GM21619 (cell line): ENCODE measurements around the gene MACROD2.

Experiments
- ATAC-seq: cut with Tn5 transposase; IDR thresholded peaks from one replicate; pipeline ENCODE4 v1.9.1; 2021; ENCODE audit not compliant: unreplicated experiment

Gene MACROD2

DNA sequence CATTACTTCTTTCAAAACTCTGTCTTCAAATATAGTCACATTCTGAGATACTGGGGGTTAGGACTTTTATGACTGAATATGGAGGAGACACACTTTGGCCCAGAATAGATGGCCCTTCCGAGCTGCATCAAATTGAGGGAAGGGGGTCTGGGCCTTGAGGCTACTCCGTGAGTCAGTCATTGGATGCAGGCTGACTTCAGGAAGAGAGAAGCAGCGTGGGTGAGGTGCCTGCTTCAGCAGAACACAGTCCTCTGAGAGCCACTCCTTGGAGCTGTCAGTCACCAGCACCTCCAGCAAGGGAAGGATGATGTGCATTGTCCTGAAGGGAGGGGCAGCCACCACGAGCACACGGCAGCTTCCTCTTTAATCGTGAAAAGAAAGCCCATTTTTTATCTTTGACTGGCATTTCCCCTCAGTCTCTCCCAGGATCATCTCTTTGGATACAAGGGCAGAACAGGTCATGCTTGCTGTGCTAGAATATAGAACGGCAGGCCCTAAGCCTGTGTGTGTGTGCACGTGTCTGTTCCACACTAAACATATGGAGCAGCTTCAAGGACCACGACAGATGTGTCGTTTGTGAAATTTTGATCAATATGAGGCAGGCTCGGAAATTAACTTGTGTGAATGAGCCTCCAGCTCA, 1856.4 kb downstream of the MACROD2 start:
- ATAC-seq = no peak

DNA sequence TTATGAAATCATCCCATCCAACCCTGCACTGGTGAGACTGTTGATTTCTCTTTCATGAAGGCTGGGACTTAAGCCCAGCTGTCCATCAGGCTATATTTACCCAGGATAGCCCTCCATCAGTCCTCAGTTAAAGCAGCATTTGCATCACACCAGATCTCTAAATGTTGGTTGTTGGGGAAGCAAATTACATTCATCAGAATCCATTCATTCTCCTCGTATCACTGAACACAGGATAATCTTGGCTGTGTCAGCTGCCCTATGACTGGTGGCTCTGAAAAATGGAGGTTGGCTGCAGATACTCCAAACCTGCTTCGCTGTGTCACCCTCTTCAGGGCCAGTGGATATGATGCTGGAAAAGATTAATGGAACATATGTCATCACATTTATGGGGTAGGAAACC, 1859.6 kb downstream of the MACROD2 start:
- ATAC-seq = no peak

DNA sequence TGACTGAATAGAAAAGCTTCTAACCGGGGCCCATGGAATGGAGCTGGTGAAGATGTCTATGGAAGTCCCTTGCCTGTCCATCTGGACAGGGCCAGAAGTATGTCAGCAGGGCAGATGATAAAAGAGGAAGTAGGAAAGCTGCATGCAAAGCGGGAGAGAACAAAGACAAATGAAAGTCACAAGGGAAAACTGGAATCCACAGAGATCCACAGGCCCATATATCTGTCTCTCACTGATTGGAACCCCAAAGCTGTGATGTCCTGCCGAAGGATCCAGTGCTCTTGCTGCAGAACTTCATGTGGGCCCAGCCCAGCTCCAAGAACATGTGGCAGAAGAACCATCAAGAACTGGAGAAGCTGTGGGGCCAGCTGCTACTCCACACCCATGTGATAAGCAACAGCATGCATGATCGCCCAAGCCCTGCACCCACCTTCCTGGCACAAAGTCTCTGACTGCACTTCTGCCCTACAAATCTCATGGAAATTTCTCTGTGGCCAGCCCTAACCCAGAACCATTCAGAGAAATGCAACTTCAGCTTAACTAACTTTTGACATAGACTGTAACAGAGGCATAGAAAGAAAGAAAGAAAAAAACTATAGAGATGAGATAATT, 1862.0 kb downstream of the MACROD2 start:
- peak; percentile 73 for ATAC-seq

DNA sequence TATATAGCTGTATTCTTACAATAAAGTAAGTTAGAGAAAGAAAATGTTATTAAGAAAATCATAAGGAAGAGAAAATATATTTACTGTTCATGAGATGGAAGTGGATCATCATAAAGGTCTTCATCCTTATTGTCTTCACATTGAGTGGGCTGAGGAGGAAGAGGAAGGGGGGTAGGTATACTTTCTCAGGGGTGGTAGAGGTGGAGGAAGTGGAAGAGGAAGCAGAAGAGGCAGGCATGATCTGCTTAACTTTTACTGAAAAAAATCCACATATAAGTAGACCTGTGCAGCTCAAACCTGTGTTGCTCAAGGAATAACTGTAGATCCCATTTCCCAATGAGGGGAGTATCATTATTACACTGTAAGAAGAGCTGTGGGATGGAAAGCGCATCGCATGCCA, 1863.7 kb downstream of the MACROD2 start:
- ATAC-seq = no peak

DNA sequence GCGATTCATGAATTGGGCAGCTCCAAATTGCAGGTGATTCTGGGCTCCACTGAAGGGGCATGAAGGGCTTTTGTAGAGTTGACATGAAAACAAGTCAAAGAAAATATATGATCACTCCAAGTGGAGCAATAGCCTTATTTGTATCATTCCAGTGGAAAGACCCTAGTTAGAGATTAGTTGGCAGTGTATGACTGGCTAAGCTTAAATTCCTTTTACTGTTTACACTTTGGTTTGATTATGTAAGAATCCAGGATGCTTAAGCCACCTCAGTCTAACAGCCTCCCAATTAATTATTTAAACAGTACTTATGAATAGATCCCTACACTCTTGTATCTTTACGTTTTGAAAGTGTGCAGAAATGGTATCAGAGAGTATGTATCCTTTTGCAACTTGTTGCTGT, 1865.5 kb downstream of the MACROD2 start:
- no peak for ATAC-seq

DNA sequence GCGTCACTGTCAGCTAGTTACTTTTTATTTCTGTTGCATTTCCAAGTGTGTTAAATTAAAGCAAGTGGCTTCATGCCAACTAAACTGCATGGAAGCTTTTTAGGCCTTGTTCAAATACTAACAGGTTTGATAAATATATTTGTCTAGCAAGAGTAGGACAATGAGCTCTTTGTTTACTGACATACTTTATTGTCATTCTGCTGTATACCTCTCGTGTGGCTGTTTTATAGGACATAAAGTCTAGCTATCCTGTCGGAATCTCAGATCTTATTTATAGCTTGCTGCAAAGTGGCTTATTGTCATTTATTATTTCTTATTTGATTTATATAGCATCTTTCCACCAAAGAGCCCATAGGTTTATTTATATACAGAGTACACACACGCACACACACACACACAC, 1866.9 kb downstream of the MACROD2 start:
- ATAC-seq = no peak

DNA sequence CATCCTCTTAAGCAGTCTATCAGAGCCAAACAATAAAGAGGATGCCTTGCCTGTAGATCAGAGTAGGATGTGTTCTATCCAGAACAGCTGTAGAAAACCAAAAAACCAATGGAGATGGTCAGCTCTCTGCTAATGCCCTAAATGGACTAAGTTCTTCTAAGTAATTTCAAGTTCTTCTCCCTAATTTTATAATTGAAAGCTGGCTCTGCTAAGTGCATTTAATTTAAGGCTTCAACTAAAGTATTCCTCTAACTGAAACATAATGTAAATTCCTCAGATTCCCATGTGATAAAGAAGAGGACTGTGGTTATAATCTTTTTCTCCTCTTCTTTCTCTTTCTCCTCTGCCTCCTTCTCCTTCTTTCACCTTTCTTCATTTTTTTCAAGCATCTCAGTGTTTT, 1868.4 kb downstream of the MACROD2 start:
- ATAC-seq = no peak

DNA sequence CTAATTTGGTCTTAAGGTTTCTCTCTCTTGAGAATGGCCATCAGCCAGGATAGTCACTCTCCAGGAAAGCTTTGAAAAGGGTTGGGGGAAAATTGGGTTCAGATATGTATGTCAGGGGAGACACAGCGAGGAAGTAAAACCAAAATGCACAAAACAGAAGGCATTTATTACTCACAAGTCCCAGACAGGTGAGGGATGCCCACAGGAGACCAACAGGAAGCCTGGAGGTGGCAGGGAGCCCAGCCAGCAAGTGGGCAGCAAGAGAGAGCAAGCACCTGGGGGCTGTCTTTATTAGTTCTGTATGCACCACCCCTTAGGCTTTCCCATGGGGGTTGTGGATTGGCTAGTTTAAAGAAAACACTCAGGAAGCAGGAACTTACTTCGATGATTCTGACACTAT, 1870.2 kb downstream of the MACROD2 start:
- ATAC-seq = no peak

DNA sequence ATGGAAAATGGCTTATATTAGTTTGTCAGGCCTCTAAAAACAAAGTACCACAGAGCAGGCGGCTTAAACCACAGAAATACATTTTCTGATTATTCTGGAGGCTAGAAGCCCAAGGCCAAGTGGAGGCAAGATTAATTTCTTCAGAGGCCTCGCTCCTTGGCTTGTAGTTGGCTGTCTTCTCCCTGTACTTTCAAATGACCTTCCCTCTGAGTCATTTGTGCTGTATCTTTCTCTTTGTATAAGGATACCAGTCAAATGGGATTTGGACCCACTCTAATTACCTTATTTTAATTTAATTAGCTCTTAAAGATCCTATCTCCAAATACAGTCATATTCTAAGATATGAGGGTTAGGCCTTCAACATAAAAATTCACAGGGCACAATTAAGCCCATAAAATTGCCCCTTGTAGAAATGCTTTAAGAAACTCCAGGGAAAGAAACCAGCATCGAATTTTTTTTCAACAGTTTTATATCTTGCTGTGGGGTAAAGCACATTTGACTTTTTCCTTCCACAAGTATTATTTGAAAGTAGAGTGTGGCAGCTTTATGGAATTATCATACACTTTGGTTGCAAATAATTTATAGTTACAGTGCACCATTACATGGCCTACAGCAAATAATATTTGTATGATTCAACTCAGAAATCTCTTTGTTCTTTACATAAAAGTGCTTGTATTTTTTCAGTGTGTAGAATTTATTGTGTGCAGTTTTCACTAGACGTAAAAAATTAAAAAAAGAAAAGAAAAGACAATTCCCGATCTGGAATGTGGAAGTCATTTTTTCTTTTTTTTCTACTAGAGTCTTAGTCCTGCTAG, 1871.8 kb downstream of the MACROD2 start:
- ATAC-seq = no peak

DNA sequence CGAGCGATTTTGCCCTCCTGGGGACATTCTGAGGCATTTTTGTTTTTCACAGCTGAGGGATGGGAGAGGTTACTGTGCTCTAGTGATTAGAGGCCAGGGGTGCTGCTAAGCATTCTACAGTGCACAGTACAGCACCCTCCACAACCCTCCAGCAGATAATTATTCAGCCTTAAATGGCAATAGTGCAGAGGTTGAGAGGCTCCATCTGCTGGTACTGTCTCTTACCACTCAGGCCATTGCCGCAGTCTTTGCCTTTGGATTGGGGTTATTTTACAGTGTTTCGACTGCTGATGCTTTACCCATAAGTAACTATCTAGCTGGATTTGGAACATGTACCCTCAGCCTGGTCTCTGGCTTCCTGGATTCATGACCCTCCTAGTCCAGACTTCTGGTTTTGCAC, 1872.6 kb downstream of the MACROD2 start:
- no peak for ATAC-seq

DNA sequence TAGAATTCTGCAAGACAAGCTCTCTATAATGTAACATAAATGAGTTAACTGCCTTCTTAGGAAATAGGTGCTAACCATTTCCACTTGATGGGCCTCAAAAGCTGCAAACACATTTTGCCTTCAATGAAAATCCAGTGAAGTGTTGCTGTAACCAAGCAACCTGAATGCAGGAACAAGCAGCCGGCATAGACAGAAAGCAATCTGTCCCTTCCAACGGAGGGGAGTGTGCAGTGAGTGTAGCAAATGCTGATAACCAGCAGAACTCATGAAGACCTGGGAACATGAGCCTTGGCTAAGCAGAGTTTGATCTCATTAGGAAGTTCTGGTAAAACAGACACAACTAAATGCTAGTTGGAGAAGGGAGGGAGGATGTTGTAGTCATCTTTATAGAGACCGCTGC, 1880.1 kb downstream of the MACROD2 start:
- no peak for ATAC-seq

DNA sequence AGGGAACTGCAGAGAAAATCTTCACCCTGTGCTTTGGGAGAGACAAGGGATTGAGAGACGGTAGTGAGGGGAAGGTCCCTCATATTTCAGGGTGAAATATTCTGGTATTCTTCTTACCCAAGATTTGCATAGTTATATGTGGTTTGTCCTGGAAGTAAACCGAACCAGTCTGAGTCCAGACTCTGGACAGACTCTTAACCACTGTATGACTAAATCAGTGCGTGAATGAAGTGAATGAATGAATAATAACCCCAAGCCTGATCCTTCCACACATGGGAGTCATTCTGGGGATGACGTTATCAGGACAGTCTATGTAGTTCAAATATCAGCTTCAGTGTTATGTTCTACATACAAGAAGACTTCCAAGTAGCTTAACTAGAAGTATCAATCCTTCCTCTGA, 1887.2 kb downstream of the MACROD2 start:
- peak; percentile 80 for ATAC-seq

DNA sequence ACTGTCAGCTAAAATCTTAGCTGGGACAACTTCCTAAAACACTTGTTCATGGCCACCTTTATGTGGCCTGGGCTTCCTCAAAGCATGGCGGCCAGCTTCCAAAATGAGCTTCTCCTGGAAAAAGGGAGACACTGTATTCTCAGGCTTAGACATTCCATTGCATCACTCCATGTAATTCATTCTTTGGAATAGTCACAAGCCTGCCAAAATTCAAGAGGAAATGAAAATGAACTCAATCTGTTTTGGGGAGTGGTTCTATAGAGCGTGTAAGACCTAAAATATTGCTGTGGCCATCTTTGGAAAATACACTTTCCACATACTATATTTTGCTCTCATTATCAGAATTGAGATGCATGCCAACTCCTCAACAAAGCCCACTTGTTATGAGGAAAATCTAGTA, 1890.9 kb downstream of the MACROD2 start:
- ATAC-seq = no peak

DNA sequence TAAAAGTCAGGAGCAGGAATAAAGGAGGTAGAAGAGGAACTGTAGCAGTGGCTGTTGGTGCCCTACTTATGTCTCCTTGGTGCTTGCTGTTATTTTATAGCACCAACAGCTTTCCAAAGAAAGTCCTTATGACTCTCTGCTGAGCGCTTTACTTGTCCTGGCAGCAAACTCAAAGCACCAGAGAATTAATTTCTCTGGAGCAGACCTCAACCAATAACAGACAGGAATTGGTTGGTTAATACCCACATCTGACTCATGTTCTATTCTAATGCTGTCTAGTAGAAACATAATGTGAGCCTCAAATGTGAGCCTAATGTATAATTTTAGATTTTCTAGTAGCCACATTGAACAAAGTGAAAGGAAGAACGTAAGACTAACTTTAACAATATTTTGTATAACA, 1892.1 kb downstream of the MACROD2 start:
- ATAC-seq = no peak

DNA sequence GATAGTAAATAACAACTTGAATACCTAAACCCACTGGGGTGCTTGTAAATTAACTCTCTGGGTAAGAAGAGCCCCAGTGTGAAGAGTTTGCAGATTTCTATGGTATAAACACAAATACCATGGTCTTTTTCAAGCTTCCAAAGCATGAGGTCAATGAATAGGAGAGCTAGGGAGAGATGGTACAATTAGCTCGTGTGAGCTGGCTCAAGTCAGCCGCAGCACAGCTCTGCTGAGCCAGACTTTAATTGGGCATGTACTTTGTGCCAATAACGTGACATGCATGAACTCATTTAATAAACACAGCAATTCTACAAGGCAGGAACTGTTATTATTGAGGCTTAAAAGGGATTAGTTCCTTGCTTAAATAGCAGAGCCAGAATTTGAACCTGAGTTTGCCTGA, 1893.7 kb downstream of the MACROD2 start:
- no peak for ATAC-seq

DNA sequence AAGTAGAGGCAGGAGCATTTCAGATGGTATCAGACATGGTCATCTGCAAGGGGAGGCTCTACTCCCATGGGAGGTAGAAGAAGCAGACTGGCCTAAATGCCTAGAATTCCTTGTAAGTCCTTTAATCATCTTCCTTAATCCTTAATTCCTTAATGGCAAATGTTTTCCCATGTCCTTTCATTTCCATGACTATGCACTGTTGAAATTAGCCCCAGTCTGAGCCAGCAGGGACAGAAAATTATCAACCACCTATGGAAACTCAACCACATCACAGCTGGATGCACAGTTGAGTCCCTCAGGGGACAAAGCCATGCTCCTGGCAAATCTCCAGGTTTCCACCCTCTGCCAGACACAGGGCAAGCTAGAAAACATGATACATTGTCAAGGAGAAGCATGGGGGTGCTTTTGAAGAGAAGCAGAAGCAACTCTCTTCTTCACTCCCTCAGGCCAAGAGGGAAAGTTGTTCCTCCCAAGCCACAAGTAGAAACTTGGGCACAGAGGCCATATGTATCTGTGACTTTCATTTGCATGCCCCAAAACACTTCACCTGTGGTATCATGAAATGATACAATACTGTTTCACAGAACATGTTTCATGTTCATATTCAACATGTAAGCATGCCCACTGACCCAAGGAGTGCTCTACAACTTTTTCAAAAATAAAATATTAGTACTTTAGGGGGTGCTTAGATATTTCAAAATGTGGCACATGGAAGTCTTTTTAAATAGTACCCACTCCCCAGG, 1894.4 kb downstream of the MACROD2 start:
- ATAC-seq = no peak

DNA sequence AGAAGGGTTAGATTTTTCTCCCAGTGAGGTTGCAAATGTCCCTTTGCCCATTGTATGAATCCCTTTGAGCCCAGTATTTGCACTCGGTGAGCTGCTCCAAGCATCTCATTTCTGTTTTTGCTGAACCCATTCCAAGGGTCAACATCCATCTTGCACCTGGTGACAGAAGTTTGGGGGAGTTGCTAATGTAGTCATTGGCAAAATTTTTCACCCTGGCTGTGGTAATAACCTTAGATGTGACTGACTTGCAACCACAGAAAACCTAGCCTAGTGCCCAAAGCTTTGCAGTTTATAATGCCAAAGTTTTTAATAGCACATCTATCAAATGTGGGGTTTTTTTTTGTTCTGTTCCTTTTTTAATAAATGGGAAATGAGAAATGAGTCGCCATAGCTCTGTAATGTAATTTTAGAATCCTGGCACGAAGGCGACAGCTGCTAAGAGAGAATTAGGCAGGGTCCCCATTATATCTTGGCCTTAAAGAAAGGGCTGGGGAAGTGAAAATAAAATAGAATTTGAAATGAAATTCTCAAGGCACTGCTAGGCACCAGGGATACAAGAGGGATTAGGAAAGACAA, 1895.2 kb downstream of the MACROD2 start:
- ATAC-seq = no peak

DNA sequence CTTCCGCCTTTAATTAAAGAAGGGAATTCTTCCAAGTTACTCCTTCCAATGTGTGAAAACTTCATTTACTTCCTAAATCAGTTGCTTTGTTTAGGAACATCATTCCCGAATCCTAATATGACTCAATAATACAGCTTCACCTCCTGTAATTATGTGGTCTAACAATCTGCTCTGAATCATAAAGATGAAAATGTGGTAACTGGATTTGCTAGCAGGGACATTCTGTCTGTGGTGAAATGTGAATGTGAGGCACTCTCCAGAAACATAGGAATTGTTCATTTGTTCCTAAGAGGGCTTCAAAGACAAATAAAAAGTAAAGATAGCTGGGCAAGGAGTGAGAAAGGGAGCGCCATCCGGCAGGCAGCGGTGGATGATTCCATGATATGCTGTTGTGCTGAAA, 1899.8 kb downstream of the MACROD2 start:
- ATAC-seq = no peak

DNA sequence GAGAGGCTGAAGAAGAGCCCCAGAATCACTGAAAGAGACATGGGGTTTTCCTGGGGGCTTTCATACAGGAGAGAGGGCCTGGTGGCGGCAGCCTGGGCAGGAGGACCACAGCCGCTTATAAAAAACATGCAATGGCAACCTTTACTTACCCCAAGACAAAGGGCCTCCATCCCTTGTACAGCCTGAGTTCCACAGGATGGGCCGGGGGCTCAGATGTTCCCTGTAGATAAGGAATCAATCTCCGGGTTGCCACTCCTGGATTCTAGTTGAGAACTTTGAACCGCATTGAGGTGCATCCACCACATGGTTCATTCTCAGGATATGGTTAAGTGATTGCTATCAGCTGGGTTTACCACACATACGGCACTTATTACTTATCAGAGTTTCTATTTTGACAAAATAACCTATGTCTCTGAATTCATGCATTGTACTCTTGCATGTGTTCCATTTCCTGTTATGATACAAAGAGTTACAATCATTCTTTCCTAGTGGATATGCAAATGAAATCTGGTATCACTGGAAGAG, 1900.3 kb downstream of the MACROD2 start:
- peak; percentile 91 for ATAC-seq

DNA sequence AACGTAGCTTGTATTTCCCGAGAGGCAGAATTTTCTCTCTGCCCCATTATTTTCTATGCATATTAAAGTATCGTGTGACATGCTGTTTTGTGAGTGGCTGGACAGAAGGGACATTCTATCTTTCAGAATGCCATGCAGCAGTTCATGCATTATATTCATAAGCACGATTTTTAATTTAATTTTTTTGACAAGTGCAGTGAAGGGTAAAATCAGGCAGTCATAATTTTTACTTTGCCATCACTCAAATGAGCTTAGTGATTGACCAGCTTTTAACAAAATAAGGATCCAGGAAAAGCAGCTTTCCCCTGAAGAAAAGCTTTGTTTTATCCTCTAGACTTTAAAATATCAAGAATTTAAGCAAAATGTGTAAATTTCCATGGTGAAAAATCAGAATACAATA, 1904.7 kb downstream of the MACROD2 start:
- no peak for ATAC-seq

DNA sequence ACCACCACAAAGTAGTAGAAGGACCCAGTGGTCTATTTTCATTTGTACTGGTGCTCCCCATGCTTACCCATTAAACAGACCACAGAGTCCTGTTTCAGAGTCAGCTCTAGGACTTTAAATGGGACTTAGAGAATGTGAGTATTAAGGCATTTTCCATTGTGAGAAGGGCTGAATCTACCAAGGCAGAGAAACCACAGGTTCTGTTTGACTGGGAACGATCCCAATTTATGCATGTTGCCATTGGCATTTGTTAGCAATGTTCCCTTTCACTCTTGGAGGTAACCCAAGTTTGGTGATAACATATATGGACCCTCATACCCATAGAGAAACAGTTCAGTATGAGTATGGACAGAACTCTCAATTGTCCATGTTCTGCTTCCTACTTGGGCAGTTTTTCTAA, 1905.1 kb downstream of the MACROD2 start:
- ATAC-seq = no peak
